ENCODE data around the gene KLHL10.
A peak's percentile ranks its signal among the peaks of the same experiment; 100 is the strongest.
"Not testable (repeated sequence)": the region's sequence is repeated elsewhere in the genome, so short reads cannot be mapped to it uniquely, and the experiment has no call there.

KLHL10 gene

DNA sequence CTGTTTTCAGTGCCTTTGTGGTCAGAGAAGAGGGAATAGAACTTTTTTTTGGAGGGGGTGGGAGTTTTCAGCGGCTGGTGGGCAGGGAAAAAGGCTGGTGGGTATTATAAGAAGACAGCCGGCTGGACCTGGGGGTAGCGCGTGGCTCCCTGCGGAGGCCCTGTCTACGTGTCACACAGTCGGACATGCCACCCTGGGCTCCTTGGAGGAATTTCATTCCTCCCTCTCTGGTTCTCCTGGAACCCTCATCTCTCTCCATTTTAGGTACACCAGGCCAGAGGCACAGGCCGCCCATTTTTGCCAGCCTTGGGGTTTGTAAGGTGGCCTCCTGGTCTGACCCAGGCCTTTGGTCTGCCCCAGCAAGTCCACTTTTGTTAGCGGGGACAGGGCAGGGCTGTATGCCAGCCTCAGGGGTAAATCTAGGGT lies 23.9 kb upstream of the KLHL10 start:
- DNase-seq, result no peak

DNA sequence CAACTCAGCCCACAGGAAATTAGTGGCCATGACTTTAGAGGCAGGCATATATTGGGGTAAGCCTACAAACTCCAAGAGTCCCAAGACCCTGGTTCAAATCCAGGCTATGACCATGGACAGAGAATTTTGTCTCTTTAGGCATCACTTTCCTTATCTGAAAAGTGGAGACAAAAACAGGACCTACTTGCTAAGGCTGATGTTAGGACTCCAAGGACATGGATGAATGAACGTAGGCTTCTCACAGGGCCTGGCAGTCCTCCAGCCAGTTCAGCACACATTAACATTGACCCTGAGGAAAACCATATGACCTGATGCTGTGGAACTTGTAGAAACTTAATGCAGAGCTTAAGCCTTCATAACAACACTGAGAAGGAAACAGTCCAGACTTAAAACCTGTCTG lies 23.4 kb upstream of the KLHL10 start:
- no peak for DNase-seq

DNA sequence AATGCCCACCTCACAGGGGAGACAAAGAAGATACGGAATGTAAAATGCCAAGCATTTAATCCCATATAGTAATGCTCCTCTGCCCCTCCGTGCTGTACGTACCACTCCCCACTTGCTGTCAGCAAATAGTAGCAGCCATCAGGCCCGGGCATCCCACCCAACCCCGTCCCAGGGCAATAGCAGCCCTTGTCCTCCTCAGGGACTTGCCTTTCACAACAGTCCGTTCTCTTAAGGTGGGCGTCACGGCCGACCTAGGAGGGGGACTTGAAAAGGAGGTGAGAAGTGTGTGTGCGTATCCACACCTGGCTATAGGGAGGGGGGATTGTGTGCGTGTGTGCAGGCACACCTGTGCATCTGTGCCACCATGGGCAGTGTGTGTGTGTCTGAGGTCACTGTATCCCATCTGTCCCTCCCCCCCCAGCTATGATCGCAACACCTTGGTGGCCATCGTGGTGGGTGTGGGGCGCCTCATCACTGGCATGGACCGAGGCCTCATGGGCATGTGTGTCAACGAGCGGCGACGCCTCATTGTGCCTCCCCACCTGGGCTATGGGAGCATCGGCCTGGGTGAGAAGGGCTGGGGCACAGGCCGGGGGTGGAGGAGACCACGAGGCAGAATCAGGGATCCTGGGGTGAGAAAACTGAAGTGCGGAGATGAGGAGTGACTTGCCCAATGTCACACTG lies 20.8 kb upstream of the KLHL10 start:
- DNase-seq, result no peak

DNA sequence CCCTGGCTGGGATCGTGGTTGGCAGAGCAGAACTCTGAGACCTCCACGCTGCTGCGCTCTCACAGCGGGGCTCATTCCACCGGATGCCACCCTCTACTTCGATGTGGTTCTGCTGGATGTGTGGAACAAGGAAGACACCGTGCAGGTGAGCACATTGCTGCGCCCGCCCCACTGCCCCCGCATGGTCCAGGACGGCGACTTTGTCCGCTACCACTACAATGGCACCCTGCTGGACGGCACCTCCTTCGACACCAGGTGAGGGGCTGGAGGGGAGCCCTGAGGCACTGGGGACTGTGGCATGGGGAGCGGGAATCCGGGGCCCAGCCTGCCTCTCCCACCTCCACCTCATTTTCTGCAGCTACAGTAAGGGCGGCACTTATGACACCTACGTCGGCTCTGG lies 19.6 kb upstream of the KLHL10 start:
- DNase-seq, result no peak

DNA sequence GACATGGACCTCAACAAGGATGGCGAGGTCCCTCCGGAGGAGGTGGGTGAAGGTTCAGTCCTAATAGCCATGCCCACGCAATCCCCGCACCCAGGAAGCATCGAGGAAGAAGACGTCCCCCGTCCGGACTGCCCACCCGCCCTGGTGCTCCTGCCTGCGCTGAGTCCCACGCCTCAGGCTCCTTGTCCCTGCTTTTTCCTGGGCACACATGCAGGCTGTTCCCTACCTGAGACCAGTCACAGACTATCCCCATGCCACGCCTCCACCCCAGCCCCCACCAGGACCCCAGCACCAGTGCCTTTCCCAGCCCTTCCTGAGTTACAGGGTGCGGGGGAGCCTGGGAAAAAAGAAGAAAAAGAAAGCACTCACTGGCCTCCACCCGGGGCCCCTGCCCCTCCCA lies 15.8 kb upstream of the KLHL10 start:
- no peak for DNase-seq

DNA sequence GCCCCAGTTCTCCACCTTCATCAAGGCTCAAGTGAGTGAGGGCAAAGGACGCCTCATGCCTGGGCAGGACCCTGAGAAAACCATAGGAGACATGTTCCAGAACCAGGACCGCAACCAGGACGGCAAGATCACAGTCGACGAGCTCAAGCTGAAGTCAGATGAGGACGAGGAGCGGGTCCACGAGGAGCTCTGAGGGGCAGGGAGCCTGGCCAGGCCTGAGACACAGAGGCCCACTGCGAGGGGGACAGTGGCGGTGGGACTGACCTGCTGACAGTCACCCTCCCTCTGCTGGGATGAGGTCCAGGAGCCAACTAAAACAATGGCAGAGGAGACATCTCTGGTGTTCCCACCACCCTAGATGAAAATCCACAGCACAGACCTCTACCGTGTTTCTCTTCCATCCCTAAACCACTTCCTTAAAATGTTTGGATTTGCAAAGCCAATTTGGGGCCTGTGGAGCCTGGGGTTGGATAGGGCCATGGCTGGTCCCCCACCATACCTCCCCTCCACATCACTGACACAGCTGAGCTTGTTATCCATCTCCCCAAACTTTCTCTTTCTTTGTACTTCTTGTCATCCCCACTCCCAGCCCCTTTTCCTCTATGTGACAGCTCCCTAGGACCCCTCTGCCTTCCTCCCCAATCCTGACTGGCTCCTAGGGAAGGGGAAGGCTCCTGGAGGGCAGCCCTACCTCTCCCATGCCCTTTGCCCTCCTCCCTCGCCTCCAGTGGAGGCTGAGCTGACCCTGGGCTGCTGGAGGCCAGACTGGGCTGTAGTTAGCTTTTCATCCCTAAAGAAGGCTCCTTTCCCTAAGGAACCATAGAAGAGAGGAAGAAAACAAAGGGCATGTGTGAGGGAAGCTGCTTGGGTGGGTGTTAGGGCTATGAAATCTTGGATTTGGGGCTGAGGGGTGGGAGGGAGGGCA lies 15.1 kb upstream of the KLHL10 start:
- no peak for DNase-seq

DNA sequence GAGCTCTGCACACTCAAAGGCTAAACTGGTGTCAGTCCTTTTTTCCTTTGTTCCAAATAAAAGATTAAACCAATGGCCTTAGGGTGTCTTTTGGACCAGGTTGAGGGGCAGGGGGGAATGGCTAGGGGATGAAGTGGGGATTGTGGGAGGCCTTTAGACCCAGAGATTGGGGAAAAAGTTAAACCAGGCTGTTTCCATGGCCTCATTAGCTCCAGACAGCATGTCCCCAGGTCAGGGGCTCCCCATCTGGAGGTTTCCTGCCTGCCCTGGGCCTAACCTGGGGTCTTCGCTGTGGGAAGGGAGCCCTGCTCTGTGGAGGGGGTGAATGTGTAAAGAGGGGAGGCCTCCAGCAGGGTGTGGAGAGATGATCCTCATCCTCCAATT lies 14.5 kb upstream of the KLHL10 start:
- no peak for DNase-seq

DNA sequence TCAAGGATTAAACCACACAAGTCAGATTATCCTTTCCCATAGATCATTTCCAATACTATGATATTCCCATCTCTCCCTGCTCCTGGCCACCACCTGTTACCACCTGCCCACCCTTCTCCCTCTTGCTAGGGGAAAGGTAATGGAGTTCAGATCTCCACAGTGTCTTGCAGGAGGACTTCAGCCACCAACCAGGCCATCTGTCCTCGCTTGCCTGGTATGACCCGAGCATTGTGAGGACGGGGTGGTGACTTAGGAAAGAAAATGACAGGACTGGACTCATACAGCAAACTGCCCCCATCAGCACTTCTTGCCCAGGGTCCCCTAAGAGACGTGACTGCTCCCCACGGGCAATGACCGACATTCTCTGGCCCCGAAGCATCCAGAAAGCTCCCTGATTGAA lies 14.0 kb upstream of the KLHL10 start:
- no peak for DNase-seq

DNA sequence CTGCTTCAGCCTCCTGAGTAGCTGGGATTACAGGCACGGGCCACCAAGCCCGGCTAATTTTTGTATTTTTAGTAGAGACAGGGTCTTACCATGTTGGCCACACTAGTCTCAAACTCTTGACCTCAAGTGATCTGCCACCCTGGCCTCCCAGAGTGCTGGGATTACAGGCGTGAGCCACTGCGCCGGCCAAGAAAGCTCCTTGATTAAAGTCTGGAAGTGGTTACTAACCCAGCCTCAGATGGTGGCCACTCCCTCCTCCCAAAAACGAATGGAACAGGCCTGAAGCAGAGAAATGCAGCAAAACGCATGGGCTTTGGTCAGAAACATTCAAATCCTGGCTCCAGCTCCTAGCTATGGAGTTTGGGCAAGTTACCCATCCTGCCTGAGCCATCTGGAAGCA lies 13.5 kb upstream of the KLHL10 start:
- no peak for DNase-seq

DNA sequence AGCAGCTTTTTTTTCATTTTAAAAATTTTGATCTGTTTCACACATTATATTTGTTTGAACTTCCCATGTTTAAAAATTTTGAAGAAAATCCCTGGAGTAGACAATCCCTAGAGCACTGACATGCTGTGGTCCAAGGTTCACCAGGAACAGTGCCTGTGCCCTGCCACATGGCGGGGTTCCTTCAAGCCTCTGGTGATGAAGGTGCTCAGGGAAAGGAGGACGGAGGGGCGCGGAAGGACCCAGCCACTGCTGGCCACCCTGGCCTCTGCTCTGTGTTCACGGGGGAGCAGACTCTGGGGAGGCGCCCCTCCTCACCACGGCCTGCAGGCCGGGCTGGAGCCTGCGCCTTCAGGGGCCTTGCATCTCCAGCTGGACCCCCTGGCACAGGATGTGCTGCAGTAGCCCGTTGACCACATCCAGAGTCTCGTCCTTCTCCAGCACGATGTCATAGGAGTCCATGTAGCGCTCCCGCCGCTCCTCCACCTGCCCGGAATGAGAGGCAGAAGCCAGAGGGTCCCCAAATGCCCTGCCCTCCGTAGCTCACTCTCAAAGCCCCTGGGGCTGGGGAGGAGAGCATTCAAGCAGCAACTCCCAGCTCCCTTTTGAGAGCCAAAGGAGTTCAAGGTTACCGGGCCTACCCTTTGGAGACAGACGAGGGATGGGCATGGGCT lies 12.3 kb upstream of the KLHL10 start:
- DNase-seq, result no peak

DNA sequence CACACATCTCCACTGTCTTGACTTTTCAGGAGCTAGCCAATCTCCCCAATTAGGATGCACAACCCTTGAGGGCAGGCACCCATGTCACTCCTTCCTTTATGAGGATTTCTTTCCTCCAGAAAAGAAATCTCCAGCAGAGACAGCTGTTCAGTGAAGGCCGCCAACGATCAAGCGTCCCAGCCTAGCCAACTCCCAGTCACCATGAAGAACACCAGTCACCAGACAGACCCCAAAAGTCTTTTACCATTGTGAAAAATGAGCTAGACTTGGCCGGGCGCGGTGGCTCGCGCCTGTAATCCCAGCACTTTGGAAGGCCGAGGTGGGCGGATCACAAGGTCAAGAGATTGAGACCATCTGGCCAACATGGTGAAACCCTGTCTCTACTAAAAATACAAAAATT lies 7.7 kb upstream of the KLHL10 start:
- not testable (repeated sequence) for DNase-seq

DNA sequence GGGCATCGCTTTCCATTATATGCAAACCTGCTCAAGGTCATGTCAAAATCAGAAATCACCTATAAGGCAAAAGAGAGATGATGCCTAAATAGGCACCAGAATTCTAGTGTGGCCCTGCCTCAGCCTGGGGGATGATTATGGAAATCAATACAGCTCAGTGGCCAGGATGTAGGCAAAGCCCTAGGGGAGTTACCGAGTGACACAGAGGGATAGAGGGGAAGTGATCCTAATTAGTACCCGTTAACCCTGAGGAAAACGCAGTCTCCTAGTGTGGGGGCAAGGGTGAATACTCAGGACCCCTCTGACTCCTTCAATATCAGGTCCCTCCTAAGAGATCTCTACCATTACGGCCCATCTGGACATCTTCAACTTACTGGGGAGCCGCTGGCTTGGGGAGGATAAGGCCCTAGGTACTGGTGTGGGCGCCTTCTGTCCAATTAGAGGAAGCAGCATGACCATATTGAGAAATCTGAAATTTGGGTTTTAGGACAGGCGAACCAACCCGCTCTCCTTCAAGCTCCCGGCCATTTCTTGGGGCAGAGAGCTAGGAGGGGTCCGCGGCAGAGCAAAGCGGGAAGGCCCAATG lies 2.3 kb upstream of the KLHL10 start:
- DNase-seq, result no peak

DNA sequence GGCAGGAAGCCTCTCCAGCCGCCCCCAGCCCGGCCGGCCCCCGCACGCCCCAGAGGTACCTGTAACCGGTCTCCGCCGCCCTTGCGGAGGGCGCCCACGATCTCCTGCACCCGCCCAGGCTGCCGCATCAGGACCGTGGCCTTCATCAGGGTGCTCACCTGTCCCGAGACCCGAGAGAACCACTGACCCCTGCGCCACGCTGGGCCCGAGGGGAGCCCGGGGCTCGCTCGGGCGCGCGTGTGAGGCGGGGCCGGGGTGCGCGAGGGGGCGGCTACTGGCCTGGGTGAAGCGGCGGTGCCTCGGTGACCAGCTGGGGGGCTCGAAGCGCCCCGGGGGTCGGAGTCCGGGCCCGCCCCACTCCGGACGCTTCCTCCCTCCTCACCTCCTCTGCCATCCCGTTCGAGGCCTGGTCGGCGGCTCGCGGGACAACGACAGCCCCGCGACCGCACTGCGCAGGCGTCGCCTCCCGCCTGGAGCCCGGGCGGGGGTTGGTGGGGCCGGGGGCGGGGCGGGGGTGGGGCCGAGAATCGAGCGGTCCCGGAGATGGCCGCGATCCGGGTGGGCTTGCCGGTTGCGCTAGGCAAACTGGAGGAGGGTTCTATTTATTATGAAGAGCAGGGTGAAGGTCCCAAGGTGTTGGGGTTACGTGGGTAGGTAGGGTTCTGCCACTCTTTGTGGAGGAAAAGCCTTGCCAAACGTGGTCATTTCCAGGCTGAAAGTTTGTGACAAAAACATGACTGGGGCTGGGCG lies 1.6 kb upstream of the KLHL10 start, which contains the start of gene NT5C3B:
Gene NT5C3B, minus strand, starts transcription at position 433 of the 750 bp plus-strand sequence. Its CDS starts 39 bp downstream, at position 394.
- DNase-seq, result peak in 1 of 2 experiments; percentile 37

DNA sequence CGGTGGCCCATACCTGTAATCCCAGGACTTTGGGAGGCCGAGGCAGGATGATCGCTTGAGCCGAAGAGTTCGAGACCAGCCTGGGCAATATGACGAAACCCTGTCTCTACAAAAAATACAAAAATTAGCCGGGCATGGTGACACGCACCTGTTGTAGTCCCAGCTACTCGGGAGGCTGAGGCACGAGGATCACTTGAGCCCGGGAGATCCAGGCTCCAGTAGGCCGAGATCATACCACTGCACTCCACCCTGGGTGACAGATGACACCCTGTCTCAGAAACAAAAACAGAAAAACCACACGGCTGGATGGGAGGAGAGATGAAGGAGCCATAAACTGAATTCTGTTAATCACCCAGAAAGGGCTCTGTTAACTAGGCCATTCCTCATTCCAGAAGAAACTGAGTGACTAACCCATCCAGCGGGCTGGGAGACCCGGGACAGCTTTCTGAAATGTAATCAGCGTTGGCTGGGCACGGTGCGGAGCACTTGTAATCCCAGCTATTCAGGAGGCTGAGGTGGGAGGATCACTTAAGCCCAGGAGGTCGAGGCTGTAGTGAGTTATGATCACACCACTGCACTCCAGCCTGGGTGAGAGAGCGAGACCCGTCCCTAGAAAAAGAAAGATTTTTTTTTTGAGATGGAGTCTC lies 952 bp upstream of the KLHL10 start:
- no peak for DNase-seq

DNA sequence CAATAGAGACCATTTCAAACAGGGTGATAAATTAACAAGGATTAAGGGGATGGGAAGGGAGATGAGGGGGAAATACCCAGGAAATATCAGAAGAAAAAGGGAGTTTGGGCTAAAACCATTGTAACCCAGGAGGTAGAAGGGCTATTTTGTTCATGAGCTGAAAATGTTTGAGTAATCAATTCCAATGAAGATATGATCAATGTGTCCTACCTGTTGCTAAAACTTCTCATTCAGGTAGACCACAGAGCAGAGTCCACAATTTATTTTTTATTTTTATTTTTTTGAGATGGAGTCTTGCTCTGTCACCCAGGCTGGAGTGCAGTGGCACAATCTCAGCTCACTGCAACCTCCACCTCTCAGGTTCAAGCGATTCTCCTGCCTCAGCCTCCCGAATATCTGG lies 1.8 kb downstream of the KLHL10 start:
- not testable (repeated sequence) for DNase-seq

DNA sequence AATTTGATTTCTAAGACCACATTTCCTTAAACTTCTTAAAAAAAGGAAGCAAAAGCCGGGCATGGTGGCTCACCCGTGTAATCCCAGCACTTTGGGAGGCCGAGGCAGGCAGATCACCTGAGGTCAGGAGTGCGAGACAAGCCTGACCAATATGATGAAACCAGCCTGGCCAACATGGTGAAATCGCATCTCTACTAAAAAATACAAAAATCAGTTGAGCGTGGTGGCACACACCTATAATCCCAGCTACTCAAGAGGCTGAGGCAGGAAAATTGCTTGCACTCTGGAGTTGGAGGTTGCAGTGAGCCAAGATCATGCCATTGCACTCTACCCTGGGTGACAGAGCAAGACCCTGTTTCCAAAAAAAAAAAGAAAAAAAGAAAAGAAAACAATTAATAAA lies 3.2 kb downstream of the KLHL10 start:
- DNase-seq, result not testable (repeated sequence)

DNA sequence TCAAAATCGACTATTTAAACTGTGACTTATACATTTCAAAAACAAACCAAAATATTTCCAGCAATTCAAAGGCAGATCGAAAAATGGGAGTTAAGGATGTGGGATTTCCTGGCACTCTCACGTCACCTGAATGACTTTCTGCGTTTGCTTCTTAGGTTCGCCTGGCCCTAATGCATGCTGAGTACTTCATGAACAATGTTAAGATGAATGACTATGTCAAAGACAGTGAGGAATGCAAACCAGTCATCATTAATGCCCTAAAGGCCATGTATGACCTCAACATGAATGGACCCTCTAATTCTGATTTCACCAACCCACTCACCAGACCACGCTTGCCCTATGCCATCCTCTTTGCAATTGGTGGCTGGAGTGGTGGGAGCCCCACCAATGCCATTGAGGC lies 7.3 kb downstream of the KLHL10 start:
- DNase-seq, result no peak

DNA sequence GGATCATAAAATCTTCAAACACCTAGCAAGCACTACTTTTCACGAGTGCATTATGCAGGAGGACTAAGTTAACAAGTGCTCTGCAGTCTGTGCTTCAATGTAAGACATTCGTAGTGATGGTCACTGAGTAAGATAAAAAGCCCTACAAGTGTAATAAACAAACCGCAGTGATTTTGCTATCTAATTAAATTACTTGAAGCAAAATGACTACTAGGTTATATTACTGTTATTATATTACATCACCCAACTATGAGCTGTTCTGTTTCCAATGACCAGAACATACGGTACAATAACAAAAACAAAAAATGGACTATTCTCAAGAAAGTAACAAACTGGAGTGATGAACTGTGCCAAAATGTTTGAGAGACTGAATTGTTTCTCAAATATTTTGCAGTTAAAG lies 11.2 kb downstream of the KLHL10 start:
- DNase-seq, result no peak

DNA sequence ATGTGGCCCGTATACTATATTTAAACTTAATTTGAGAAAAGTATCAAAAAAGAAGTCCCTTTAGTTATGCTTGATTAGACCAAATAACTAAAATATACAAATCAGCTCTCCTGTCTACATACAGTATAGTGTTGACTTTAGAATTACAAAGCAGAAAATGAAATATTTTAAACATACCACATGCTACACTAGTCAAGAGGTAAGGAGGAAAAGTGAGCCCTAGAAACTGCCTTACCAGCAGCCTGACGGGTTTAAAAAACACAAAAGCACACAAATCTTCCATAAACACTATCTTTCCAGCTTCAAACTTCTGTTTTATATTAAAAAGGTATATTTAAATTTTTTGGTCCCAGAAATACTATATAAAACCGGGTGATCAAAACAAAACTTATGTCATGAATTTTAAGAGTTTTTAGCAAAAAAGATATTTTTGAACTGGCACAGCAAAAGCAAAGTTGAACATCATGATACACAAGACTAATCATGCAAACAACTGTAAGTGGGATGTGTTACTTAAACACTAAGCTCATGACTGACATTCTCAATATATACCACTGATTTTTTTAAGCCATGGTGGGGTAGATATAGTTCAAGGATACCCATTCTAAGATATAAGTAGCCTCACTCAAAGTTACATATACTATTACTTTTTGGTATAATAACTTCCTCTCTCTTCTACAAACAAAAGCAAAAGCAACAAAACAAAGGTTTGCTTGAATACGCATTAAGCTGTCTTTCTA lies 11.8 kb downstream of the KLHL10 start:
- DNase-seq, result no peak

DNA sequence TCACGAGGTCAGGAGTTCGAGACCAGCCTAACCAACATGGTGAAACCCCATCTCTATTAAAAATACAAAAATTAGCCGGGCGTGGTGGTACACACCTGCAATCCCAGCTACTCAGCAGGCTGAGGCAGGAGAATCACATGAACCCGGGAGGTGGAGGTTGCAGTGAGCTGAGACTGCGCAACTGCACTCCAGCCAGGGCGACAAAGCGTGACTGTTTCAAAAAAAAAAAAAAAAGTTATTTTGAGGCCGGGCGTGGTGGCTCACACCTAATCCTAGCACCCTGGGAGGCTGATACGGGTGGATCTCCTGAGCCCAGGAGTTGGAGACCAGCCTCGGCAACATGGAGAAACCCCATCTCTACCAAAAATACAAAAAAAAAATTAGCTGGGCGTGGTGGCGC lies 13.8 kb downstream of the KLHL10 start:
- not testable (repeated sequence) for DNase-seq

DNA sequence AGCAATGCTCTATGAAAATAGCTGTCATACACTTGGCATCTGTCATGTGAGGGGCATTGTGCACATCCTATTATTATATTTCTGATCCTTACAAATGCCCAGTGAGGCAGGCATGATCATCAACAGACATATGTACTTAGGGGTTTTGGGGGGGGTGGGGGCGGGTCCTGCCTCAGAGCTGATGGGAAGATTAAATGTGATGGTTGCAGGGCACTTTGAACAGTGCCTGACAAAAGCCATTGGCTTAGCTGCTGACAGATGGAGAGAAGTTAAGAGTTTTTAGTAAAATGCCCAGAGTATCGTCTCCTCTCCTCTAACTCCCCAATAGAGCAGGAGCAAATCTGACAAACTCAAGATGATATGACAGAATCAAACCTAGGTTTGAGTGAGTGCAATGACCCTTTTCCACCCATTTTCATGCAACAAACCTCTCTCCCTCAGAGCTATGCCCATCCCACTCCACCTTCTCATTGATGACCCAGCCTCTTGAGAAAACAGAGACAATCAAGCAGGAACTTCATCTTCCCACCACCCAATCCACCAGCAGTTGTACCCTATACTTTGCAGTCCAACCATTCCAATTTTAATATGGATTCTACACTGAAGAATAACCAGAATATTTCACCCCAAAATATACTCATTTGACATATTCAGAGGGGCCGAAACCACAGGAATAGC lies 22.8 kb downstream of the KLHL10 start:
- no peak for DNase-seq

Measured in SHP77 (cell line).